GM19397 (cell line): ENCODE data around the gene INPP4B.

Experiments used
- ATAC-seq: cut with Tn5 transposase; IDR thresholded peaks from one replicate; pipeline ENCODE4 v1.9.1; 2021; ENCODE audit warnings: mild to moderate bottlenecking, moderate library complexity; ENCODE audit not compliant: unreplicated experiment

The INPP4B gene

DNA sequence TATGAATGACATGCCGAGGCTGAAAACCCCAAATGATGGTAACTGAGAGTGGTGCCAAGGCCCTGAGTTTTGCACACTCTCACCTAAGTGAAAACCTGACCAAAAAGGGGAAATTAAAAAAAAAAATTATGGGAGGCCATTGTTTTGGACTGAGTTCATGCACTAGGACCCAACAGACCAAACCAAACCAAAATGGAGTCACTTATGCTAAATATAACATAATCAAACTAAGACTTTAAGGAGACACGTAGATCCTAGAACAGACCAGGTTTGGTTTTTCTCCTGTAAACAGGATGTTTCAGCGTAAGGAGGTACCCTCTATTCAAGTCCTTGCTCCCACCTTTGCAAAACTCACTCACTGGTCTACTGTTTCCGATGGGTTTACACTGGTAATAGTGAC lies 453.0 kb downstream of the INPP4B start:
- no peak for ATAC-seq

GRCh38 chr4:142386856-142387255 lies 459.2 kb downstream of the INPP4B start:
- no peak for ATAC-seq

DNA sequence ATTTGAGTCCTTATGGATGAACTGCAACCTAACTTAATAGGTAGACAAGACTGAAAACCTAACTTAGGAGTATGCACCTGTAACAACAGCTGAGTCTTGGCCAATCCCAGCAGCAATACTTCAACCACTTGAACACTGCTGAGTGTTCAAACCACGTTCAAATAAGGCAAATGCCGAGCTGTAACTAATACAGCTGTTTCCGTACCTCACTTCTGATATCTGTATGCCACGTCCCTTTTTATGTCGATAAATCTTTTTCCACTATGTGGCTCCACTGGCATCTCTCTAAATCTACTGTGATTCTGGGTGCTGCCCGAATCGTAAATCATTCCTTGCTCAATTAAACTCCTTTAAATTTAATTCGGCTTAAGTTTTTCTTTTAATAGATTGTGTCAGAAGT lies 459.7 kb downstream of the INPP4B start:
- ATAC-seq, result no peak

GRCh38 chr4:142383800-142384470 lies 462.2 kb downstream of the INPP4B start:
- no peak for ATAC-seq

DNA sequence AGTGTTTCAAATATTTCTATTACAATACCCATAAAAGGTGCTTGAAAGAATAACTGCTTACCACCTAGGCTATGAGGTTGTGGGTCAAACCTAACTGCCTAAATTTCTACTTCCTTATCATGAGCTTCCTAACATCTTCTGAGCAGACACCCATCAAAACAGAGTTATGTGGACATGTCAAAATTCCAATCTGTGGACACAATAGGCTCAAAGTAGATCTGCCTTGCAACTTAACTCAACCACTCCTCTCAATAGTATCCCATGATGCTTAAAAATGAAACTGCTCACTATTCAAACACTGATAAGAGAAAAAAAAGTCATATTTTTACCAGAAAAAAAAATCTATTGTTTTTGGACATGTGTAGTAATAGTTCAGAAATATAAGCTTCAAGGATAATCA lies 462.7 kb downstream of the INPP4B start:
- no peak for ATAC-seq

- ATAC-seq, result no peak
These were observed 466.0 kb downstream of the INPP4B start for GRCh38 chr4:142380052-142380602.

DNA sequence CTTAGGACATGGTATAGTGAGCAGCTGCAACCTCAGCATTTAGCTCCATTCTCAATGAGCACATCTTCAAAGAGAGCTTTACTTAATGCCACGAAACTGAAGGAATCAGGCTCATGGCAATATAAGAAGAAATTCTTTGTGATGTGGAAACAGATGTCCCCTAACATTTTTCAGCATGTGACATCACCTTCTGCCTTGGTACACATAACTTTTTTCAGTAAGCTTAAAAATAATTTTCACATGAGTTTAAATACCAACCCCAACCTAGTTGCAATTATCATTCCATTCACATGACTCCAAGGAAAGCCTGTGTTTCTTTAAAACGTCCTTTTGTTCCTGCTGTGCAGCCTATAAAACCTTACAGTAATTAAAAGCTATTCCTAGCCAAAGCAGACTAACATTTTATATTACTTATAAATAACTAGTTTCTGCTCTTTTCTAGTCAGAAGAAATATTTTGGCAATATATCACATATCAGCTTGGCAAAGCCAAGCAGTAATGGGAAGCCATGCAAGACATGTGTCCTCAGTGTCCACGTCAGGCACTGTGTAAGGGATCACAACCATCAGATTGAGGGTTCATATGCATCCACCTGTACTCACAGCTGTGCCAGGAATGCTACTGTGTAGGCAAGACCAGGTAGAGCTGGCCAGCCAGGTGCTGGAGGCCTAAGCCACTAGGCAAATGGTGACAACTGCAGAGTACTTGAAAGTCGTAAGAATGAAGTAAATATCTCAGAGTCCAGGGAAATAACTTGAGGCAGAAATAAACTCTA lies 466.6 kb downstream of the INPP4B start:
- no peak for ATAC-seq

DNA sequence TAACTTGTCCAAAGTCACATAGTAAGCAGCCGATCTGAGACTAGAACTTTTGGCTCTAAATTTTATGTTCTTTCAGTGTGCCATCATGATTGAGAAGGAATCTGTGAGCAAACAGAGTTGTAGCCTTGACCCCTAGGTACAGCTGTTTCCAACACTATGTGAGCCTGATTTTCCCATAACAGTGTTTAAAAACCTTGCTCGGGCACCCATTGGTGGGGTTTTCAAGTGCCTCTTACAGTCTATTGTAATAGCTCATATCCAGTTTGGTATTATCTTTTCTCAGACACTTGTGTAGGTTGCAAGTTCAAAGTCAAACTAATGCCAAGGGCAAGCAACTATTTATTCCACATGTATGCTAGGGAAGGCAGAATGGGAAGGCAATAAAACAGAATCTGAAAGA lies 467.9 kb downstream of the INPP4B start:
- ATAC-seq, result no peak

DNA sequence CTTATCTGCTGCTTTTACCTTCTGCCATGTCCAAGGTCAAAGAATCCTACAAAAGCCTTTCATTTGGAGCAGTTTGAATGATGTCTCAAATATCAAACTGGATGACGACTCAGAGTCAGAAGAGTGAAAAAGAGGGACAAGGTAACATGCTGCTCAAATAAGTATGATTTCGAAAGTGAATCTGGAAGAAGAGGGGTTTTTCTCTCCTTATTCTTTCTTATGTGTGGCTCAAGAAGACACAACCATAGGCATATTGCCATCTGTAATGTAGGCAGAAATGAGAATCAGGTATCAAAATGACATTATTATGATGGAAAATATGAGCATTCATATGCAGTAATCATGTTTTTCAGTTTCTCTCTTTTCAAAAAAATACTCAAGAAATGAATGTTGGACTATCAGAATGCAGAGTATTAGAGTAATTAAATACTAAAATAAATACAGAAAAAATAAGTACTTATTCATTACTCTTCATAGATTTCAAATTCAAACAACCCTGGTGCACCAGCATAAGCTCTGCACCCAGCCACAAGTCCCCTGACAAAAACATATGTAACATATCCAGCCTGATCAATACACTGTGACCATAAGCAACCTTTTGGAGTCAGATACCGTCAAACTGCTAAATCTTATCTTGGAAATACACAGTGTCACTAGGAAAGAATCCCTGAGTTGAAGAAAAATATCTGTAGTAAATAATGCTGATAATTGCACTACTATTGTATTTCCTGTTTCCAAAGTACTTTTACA lies 468.6 kb downstream of the INPP4B start:
- ATAC-seq, result no peak

GRCh38 chr4:142376204-142376603 lies 469.9 kb downstream of the INPP4B start:
- no peak for ATAC-seq

DNA sequence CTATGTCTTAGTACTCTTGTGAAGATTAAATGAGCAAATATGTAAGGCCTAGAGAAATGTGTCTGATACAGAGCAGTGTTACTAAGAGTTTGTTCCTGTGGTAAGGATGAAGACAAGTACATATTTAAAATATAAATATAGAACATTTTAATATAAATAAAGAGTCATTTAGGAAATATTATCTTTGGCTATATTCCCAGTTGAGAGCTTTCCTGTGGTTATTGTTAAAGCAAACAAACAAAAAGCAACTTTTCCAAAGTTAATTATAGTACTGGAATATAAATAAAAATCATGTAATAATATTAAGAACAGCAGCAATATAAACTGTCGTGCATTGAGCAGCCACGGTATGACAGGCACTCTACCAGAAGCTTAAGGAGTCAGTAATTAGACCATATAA lies 472.5 kb downstream of the INPP4B start:
- no peak for ATAC-seq

GRCh38 chr4:142372530-142373260 lies 473.4 kb downstream of the INPP4B start:
- ATAC-seq, result no peak

DNA sequence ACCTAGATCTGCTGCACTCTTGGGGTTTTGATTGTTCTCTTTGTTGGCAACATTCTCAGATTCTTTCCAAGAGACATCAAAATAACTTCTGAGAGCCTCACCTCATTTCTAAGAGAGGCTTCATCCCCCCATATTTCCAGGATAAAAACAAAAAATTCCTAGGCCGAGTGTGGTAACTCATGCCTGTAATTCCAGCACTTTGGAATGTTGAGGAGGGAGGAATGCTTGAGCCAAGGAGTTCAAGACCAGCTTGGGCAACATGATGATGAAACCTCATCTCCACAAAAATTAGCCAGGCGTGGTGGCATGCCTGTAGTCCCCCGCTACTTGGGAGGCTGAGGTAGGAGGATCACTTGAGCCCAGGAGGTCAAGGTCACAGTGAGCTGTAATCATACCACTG lies 477.0 kb downstream of the INPP4B start:
- no peak for ATAC-seq

DNA sequence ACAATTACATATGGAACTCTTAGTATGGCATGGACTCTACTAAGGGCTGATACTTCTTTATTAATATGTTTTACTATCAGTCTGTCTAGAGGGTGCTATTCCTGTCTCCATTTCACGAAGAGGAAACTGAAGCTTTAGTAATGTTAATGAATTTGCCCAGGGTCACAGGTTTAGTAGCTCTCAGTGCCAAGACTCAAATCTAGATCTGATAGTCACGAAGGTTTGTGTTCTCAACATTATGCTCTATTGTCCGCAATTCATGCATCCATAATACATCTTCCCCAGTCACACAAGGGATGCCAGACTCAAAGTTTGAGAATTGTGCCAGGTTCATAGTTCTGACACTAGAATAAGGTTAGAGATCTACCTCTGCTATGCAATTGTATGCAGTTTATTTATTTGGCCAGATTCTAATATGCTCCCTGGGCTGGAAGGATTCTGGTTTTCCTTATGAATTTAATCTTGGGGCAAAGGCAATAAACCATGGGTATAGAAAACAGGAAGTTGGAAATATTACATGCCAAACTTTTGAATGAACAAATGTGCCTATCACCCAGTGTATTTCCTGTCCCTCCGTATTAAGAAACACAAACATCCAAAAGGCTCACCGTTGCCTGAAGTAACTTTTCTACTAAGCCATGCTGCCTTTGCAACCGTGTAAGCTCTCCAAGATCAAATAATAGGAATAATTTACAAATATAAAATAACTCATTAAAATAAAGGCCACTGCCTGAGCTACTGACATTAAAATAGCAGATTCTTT lies 478.5 kb downstream of the INPP4B start:
- ATAC-seq, result no peak

- ATAC-seq, result no peak
These were observed 479.3 kb downstream of the INPP4B start for GRCh38 chr4:142366769-142367181.

DNA sequence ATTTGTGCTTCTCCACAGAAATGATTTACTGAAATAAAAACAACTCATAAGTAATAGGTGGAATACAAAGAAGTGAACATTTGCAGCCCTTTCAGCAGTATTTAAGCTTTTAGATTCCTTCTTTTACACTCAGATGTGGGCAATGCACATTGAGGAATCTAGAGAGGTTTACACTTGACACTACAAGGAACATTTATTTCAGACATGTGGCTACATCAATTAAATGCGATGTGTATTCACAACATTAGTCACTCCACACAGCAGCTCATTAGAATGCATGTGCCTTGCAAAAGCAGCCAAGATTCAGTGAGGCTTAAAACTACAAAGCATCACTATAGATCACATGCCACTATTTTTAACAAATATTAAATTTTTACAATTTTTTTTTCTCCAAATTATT lies 480.7 kb downstream of the INPP4B start:
- ATAC-seq, result no peak

DNA sequence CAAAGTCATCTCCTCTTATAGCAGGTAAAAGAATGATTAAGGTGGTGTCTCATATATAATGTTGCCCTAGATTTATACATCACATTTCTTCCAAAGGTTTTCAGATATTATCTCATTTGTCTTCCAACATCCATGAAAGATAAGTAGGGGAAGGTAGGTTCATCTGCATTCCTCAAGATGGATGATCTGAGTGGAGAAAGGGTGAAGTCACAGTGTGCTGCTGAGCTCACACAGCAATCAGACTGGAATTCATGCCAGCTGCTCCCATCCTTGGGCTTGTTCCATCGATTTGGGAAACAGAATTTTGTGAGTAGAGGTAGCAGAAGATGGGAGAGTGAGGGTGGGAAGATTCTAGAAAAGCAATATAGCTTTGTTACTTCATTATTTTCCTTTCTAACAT lies 482.4 kb downstream of the INPP4B start:
- ATAC-seq, result no peak

DNA sequence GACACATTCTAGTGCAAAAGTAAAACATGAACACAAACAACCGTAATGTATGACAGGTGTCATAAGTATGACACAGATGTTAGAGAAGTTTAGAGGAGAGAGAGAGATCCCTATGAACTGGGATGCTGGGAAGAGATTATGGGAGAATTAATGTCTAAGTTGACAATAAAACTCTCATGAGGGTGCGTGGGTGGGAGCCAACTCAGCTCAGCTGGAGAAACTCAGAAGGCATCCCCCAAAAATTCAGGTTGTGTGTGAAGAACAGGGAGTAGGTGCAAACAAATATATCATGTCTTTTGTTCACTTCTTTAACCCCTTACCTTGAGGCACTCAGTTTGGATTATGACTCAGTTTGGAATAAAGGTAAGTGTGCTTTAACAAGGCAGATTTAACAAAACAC lies 484.1 kb downstream of the INPP4B start:
- no peak for ATAC-seq

DNA sequence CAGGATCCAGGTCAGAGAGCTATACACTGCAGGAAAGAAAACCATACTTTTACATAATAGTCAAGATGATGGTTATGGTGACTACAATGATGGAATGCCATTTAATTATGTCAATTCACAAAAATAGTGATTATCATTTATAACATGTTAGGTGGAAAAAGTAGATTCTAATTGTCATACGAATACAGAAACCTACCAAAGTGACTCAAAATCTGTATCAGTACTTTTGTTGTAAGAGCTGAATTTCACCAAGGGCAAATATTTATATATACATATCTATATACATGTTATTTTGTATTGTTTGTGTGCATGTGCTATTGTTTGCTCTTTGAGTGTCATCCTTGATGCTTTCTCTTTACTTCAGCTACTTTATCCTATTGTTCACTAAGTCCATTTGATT lies 485.4 kb downstream of the INPP4B start:
- no peak for ATAC-seq

DNA sequence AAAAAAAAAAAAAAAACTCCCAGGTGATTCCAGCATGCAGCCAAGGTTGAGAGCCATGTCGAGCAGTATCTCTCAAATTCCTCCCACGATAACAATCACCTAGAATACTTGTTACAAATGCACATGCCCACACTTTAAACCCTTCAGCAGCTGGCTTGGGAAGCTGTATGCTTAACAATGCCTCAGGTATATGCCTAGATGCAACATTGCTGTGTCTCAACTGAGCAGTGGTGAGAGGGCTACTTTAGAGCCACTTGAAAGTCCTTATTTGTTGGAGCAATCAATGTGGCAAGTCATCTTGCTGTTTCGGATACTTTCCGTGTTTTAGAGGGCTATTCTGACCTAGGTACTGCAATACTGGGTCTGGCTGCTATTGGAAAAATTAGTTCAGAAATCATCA lies 487.4 kb downstream of the INPP4B start:
- no peak for ATAC-seq
